ENCODE data around the gene TIMM23.

The TIMM23 gene

GRCh38 chr10:46012746-46013145, 40.5 kb downstream of the TIMM23 start:
- DNase-seq (ENCODE audit: low read depth, low spot score) = no peak
- CTCF ChIA-PET = no interaction called here
- POLR2A ChIA-PET = no interaction called here
- no peak overlapping the region for H3K4me3 ChIP-seq (ENCODE audit: low read depth, low read length)
- TF ChIP-seq CTCF (IDR thresholded peaks at IDR 0.05; ENCODE audit: insufficient read depth, low read length, missing control alignments) = no peak

GRCh38 chr10:46014206-46014605, 41.9 kb downstream of the TIMM23 start:
- DNase-seq (ENCODE audit: low read depth, low spot score) = no peak
- H3K4me3 ChIP-seq (ENCODE audit: low read depth, low read length) = no peak overlapping the region
- ChIA-PET CTCF (interaction anchor here (0.7 to 6.7 kb wide), 2 partner anchors 9 to 13 kb away, joined by 3 to 57 read pairs; partner anchors contain the start of gene NCOA4), POLR2A (no interaction called here)
- TF ChIP-seq CTCF (IDR thresholded peaks at IDR 0.05; ENCODE audit: insufficient read depth, low read length, missing control alignments) = no peak

- no peak overlapping the region for H3K4me3 ChIP-seq (ENCODE audit: low read depth, low read length)
- no peak for DNase-seq (ENCODE audit: low read depth, low spot score)
- ChIA-PET POLR2A (no interaction called here), CTCF (interaction anchor here (1.3 to 6.7 kb wide), 2 partner anchors 9 to 13 kb away, joined by 4 to 57 read pairs; partner anchors contain the start of gene NCOA4)
- no peak for TF ChIP-seq CTCF (IDR thresholded peaks at IDR 0.05; ENCODE audit: insufficient read depth, low read length, missing control alignments)
These were observed 42.6 kb downstream of the TIMM23 start for GRCh38 chr10:46014683-46015405.

- no peak for DNase-seq (ENCODE audit: low read depth, low spot score)
- ChIA-PET POLR2A (no interaction called here), CTCF (interaction anchor here (6.7 kb wide), 1 partner anchor 11 kb away, joined by 57 read pairs; the partner anchor contains the start of gene NCOA4)
- no peak overlapping the region for H3K4me3 ChIP-seq (ENCODE audit: low read depth, low read length)
- TF ChIP-seq CTCF (IDR thresholded peaks at IDR 0.05; ENCODE audit: insufficient read depth, low read length, missing control alignments) = no peak
These were observed 43.9 kb downstream of the TIMM23 start for GRCh38 chr10:46016190-46016589.

GRCh38 chr10:46016811-46017210, 44.5 kb downstream of the TIMM23 start:
- no peak for DNase-seq (ENCODE audit: low read depth, low spot score)
- ChIA-PET CTCF (interaction anchor here (2.6 to 6.7 kb wide), 2 partner anchors 9 to 11 kb away, joined by 15 to 57 read pairs; partner anchors contain the start of gene NCOA4), POLR2A (no interaction called here)
- no peak for TF ChIP-seq CTCF (IDR thresholded peaks at IDR 0.05; ENCODE audit: insufficient read depth, low read length, missing control alignments)
- no peak overlapping the region for H3K4me3 ChIP-seq (ENCODE audit: low read depth, low read length)

- ChIA-PET POLR2A (no interaction called here), CTCF (interaction anchor here (2.6 to 6.7 kb wide), 2 partner anchors 10 kb away, joined by 15 to 57 read pairs; partner anchors contain the start of gene NCOA4)
- no peak for TF ChIP-seq CTCF (IDR thresholded peaks at IDR 0.05; ENCODE audit: insufficient read depth, low read length, missing control alignments)
- no peak overlapping the region for H3K4me3 ChIP-seq (ENCODE audit: low read depth, low read length)
- DNase-seq (ENCODE audit: low read depth, low spot score) = no peak
These were observed 45.4 kb downstream of the TIMM23 start for GRCh38 chr10:46017733-46018132.
